Measurements from ENCODE around the gene XPR1. TPM values are rescaled to one million over a fixed set of nuclear protein-coding genes. Genes with fewer than 3 reads are reported as not detected.
A peak's percentile ranks its signal among the peaks of the same experiment; 100 is the strongest.

XPR1 gene
- total and polyA plus RNA-seq, 2 experiments from 2014 or later: 4.9 to 15.6 TPM

GRCh38 chr1:180908074-180908765, 276.4 kb downstream of the XPR1 start:
- Histone ChIP-seq H3K4me2 (ENCODE audit: unreplicated experiment) (no peak overlapping the region), H3K36me3 (ENCODE audit: low read depth) (no peaks in the 10 kb centered on the region), H3K9me2 (ENCODE audit: insufficient read depth) (no peaks in the 10 kb centered on the region), H3K27ac (no peak overlapping the region), H4K20me1 (ENCODE audit: insufficient read depth) (no peaks in the 10 kb centered on the region), H2AFZ (no peak overlapping the region), H3K27me3 (replicated peaks; ENCODE audit: insufficient read depth) (no peaks in the 10 kb centered on the region), H3K9ac (no peak overlapping the region), H3K4me3 (no peak overlapping the region), H3K4me1 (ENCODE audit: insufficient read depth) (peaks cover 8% of the 10 kb centered on the region), H3K79me2 (ENCODE audit: insufficient read depth) (no peaks in the 10 kb centered on the region), H3K9me3 (ENCODE audit: low read depth) (no peaks in the 10 kb centered on the region), H3F3A (ENCODE audit: insufficient read depth) (no peaks in the 10 kb centered on the region; the same call in 1 of the 2 replicates)
- TF ChIP-seq EZH2phosphoT487 (IDR thresholded peaks at IDR 0.05; ENCODE audit: insufficient read depth, low read depth) (no peak), EZH2 (IDR thresholded peaks at IDR 0.05; ENCODE audit: insufficient read depth, poor library complexity, severe bottlenecking) (no peak)
- DNase-seq: no peak
- WGBS, 2 experiments (ENCODE audit: low coverage in 1 of 2, low lambda C conversion rate in 2 of 2, missing lambda C conversion rate in 2 of 2): 90 to 92% methylated on average over 12 to 15 of the region's 15 CpGs
- in situ Hi-C loops (cut with MboI): no loop called here

DNA sequence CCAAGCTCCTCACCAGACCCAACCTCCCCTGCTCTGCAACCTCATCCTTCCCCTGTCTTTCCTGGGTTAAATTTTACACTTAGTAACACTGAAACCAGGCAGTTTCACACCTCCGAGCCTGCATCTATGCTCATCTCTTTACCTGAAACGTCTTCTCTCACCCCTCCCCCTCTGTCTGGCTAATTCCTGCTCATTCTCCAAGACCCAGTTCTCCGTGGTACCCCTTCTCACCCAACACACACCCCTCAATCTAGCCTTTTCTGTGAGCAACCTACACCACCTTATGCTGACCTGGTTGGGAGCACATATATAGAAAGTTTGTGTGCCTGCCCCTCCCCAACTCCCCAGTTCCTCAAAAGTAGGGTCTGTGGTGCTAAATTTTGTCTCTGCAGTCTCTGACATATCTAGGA, 277.2 kb downstream of the XPR1 start:
- no peaks in the 10 kb centered on the region for H3K9me2 ChIP-seq (ENCODE audit: insufficient read depth)
- no peak overlapping the region for H2AFZ ChIP-seq
- H3K4me1 ChIP-seq (ENCODE audit: insufficient read depth): peaks cover 8% of the 10 kb centered on the region
- peaks cover 4% of the 10 kb centered on the region; the same call in 1 of the 2 replicates for H3F3A ChIP-seq (ENCODE audit: insufficient read depth)
- H3K4me2 ChIP-seq (ENCODE audit: unreplicated experiment): no peak overlapping the region
- no peaks in the 10 kb centered on the region for H4K20me1 ChIP-seq (ENCODE audit: insufficient read depth)
- no peaks in the 10 kb centered on the region for H3K36me3 ChIP-seq (ENCODE audit: low read depth)
- no peak overlapping the region for H3K4me3 ChIP-seq
- TF ChIP-seq EZH2phosphoT487 (IDR thresholded peaks at IDR 0.05; ENCODE audit: insufficient read depth, low read depth): no peak
- TF ChIP-seq EZH2 (IDR thresholded peaks at IDR 0.05; ENCODE audit: insufficient read depth, poor library complexity, severe bottlenecking): no peak
- no peaks in the 10 kb centered on the region for H3K9me3 ChIP-seq (ENCODE audit: low read depth)
- peaks cover 1% of the 10 kb centered on the region; the same call in 1 of the 2 replicates for H3K79me2 ChIP-seq (ENCODE audit: insufficient read depth)
- in situ Hi-C loops (cut with MboI): no loop called here
- DNase-seq: no peak
- no peaks in the 10 kb centered on the region for H3K27me3 ChIP-seq (replicated peaks; ENCODE audit: insufficient read depth)
- 87 to 90% methylated on average over 3 of the region's 3 CpGs for WGBS, 2 experiments (ENCODE audit: low coverage in 1 of 2, low lambda C conversion rate in 2 of 2, missing lambda C conversion rate in 2 of 2)
- H3K27ac ChIP-seq: no peak overlapping the region
- H3K9ac ChIP-seq: no peak overlapping the region

- in situ Hi-C loops (cut with MboI): no loop called here
- Histone ChIP-seq H3K9ac (no peak overlapping the region), H3K9me3 (ENCODE audit: low read depth) (no peaks in the 10 kb centered on the region), H3K4me2 (ENCODE audit: unreplicated experiment) (no peak overlapping the region), H3K36me3 (ENCODE audit: low read depth) (no peaks in the 10 kb centered on the region), H3K79me2 (ENCODE audit: insufficient read depth) (peaks cover 6% of the 10 kb centered on the region; the same call in 1 of the 2 replicates), H3K27me3 (replicated peaks; ENCODE audit: insufficient read depth) (no peaks in the 10 kb centered on the region), H2AFZ (no peak overlapping the region), H4K20me1 (ENCODE audit: insufficient read depth) (no peaks in the 10 kb centered on the region), H3F3A (ENCODE audit: insufficient read depth) (peaks cover 4% of the 10 kb centered on the region; the same call in 1 of the 2 replicates), H3K4me3 (no peak overlapping the region), H3K9me2 (ENCODE audit: insufficient read depth) (no peaks in the 10 kb centered on the region), H3K4me1 (ENCODE audit: insufficient read depth) (peaks cover 8% of the 10 kb centered on the region), H3K27ac (no peak overlapping the region)
- no peak for TF ChIP-seq EZH2 (IDR thresholded peaks at IDR 0.05; ENCODE audit: insufficient read depth, poor library complexity, severe bottlenecking)
- TF ChIP-seq EZH2phosphoT487 (IDR thresholded peaks at IDR 0.05; ENCODE audit: insufficient read depth, low read depth): no peak
- 87 to 93% methylated on average over 5 of the region's 5 CpGs for WGBS, 2 experiments (ENCODE audit: low coverage in 1 of 2, low lambda C conversion rate in 2 of 2, missing lambda C conversion rate in 2 of 2)
- DNase-seq: no peak
These were observed 277.7 kb downstream of the XPR1 start for GRCh38 chr1:180909462-180909976.

DNA sequence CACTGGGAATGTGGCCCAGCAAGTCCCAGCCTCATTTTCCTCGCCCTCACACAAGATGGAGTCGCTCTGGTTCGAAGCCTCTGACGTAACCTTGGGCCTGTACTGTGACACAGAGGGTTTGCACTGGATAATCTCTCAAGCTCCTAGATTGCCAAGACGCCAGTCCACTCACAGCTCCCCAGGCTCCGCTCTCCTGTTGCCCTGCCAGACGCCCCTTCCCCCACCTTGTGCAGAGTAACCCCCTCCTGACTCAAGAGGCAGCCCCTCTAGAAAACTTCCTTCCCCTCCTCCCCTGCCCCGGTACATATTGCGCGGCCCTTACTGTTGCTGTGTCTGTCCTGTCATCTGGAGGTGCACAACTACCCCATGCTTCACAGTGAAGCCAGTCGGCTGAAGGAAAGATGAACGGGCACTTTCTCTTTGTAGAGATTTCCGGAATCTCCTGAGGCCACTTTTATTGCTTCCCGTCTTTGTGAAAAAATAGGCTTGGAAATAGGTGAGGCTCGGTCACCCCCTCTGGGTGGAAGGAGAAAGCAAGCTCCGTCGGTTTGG, 279.9 kb downstream of the XPR1 start:
- Histone ChIP-seq H3K4me3 (peak overlapping the region; percentile 78), H4K20me1 (ENCODE audit: insufficient read depth) (no peaks in the 10 kb centered on the region), H2AFZ (peak overlapping the region; percentile 85), H3K4me2 (ENCODE audit: unreplicated experiment) (peak overlapping the region; percentile 78), H3K27me3 (replicated peaks; ENCODE audit: insufficient read depth) (no peaks in the 10 kb centered on the region), H3K9ac (peak overlapping the region; percentile 87), H3K79me2 (ENCODE audit: insufficient read depth) (peaks cover 8% of the 10 kb centered on the region; the same call in 1 of the 2 replicates), H3K36me3 (ENCODE audit: low read depth) (no peaks in the 10 kb centered on the region), H3K9me2 (ENCODE audit: insufficient read depth) (no peaks in the 10 kb centered on the region), H3K27ac (peak overlapping the region; percentile 60), H3K4me1 (ENCODE audit: insufficient read depth) (peaks cover 8% of the 10 kb centered on the region), H3K9me3 (ENCODE audit: low read depth) (no peaks in the 10 kb centered on the region), H3F3A (ENCODE audit: insufficient read depth) (peaks cover 4% of the 10 kb centered on the region; the same call in 1 of the 2 replicates)
- in situ Hi-C loops (cut with MboI): no loop called here
- DNase-seq: peak; percentile 63
- TF ChIP-seq EZH2phosphoT487 (IDR thresholded peaks at IDR 0.05; ENCODE audit: insufficient read depth, low read depth) (no peak), EZH2 (IDR thresholded peaks at IDR 0.05; ENCODE audit: insufficient read depth, poor library complexity, severe bottlenecking) (no peak)
- 11% methylated on average over 17 of the region's 17 CpGs for WGBS, 2 experiments (ENCODE audit: low coverage in 1 of 2, low lambda C conversion rate in 2 of 2, missing lambda C conversion rate in 2 of 2)

Data from GM23248 (cell line).